Measurements from ENCODE around the gene ASIP.

GRCh38 chr20:34301587-34302311, 60.5 kb downstream of the ASIP start:
- no peak for TF ChIP-seq CTCF (IDR thresholded peaks at IDR 0.05 in 4 of 5, conservative IDR thresholded peaks at IDR 0.05 in 1 of 5)
- no peak for TF ChIP-seq POLR2A (IDR thresholded peaks at IDR 0.05)

All from gastrocnemius medialis (tissue), 4 donors.